WTC11 (cell line): ENCODE measurements around the gene SERPINB5. TPM values are rescaled to one million over a fixed set of nuclear protein-coding genes. Genes with fewer than 3 reads are reported as not detected.
A peak's percentile ranks its signal among the peaks of the same experiment; 100 is the strongest.

Experiments
- ATAC-seq: fragments of 200-7000 bp; cut with Tn5 transposase; 2 replicates; pipeline ENCODE4 v1.10.0; 2021; ENCODE audit warnings: mild to moderate bottlenecking, moderate library complexity
- CTCF ChIA-PET: fragments of 300-600 bp; sonication (Branson Sonifier 250); formaldehyde crosslinking; loops from one replicate; lab custom pipeline; 2021; ENCODE audit warnings: antibody characterized with exemption; lab: Charles Lee
- POLR2A ChIA-PET: fragments of 350-600 bp; sonication (Branson Sonifier 250); formaldehyde crosslinking; loops from one replicate; lab custom pipeline; 2021; ENCODE audit warnings: antibody characterized with exemption; lab: Charles Lee
- DNase-seq: peaks from one replicate; pipeline ENCODE4 v3.0.0; 2021; ENCODE audit warnings: low spot score
- H3K27ac Mint-ChIP-seq: 2 replicates; pipeline ENCODE4 v1.8.0; 2021; ENCODE audit warnings: mixed read lengths
- H3K27me3 Mint-ChIP-seq: 2 replicates; pipeline ENCODE4 v1.8.0; 2021; ENCODE audit warnings: low read depth, mild to moderate bottlenecking, moderate library complexity, mixed read lengths
- H3K36me3 Mint-ChIP-seq: 2 replicates; pipeline ENCODE4 v1.8.0; 2021; ENCODE audit warnings: mixed read lengths
- H3K4me1 Mint-ChIP-seq: 2 replicates; pipeline ENCODE4 v1.8.0; 2022; ENCODE audit warnings: mixed read lengths
- H3K4me3 Mint-ChIP-seq: 2 replicates; pipeline ENCODE4 v1.8.0; 2021; ENCODE audit warnings: mild to moderate bottlenecking, moderate library complexity, mixed read lengths
- H3K9me3 Mint-ChIP-seq: 2 replicates; pipeline ENCODE4 v1.8.0; 2021; ENCODE audit warnings: mixed read lengths
- CREM ChIP-seq: sonication (generic); formaldehyde crosslinking; IDR thresholded peaks from 2 replicates; pipeline ENCODE4 v1.8.1; 2022; ENCODE audit warnings: mild to moderate bottlenecking, missing genetic modification reagents, moderate library complexity
- GRHL2 ChIP-seq: fragments of 250-450 bp; sonication (Bioruptor Pico); IDR thresholded peaks from 2 replicates; pipeline ENCODE4 v1.8.0; 2022; ENCODE audit warnings: mild to moderate bottlenecking, moderate library complexity; ENCODE audit not compliant: insufficient replicate concordance, severe bottlenecking
- NFYB ChIP-seq: sonication (generic); formaldehyde crosslinking; conservative IDR thresholded peaks from 2 replicates; pipeline ENCODE4 v1.8.0; 2022; ENCODE audit warnings: low read depth, missing genetic modification reagents
- RORB ChIP-seq: fragments of 250-450 bp; sonication (Bioruptor Pico); IDR thresholded peaks from 2 replicates; pipeline ENCODE4 v1.9.0; 2021; ENCODE audit warnings: mild to moderate bottlenecking
- TP53 ChIP-seq: sonication (generic); formaldehyde crosslinking; IDR thresholded peaks from 2 replicates; pipeline ENCODE4 v1.8.1; 2023; ENCODE audit warnings: mild to moderate bottlenecking, missing genetic modification reagents
- ZNF138 ChIP-seq: sonication (generic); formaldehyde crosslinking; conservative IDR thresholded peaks from 2 replicates; pipeline ENCODE4 v1.8.1; 2022; ENCODE audit warnings: mild to moderate bottlenecking, moderate library complexity, missing genetic modification reagents
- total RNA-seq: library from RNA; stranded (reverse); gene quantifications from 3 replicates; pipeline ENCODE4 v1.2.3, GENCODE V29; 2021
- TF ChIP-seq, protein P1 (sequence below): sonication (generic); formaldehyde crosslinking; IDR thresholded peaks from 2 replicates; pipeline ENCODE4 v1.8.1; 2023; ENCODE audit warnings: mild to moderate bottlenecking, missing genetic modification reagents, borderline replicate concordance
- TF ChIP-seq, protein P2 (sequence below): sonication (generic); formaldehyde crosslinking; IDR thresholded peaks from 2 replicates; pipeline ENCODE4 v1.8.0; 2022; ENCODE audit warnings: mild to moderate bottlenecking, missing genetic modification reagents
- TF ChIP-seq, protein P3 (sequence below): sonication (generic); formaldehyde crosslinking; IDR thresholded peaks from 2 replicates; pipeline ENCODE4 v1.8.0; 2022; ENCODE audit warnings: missing genetic modification reagents
- TF ChIP-seq, protein P4 (sequence below): sonication (generic); formaldehyde crosslinking; IDR thresholded peaks from 2 replicates; pipeline ENCODE4 v1.8.0; 2023; ENCODE audit warnings: missing genetic modification reagents, mild to moderate bottlenecking, borderline replicate concordance
- TF ChIP-seq, protein P5 (sequence below): sonication (generic); formaldehyde crosslinking; IDR thresholded peaks from 2 replicates; pipeline ENCODE4 v1.8.0; 2022; ENCODE audit warnings: mild to moderate bottlenecking, missing genetic modification reagents
- TF ChIP-seq, protein P6 (sequence below): sonication (generic); formaldehyde crosslinking; IDR thresholded peaks from 2 replicates; pipeline ENCODE4 v1.8.1; 2023; ENCODE audit warnings: mild to moderate bottlenecking, missing genetic modification reagents, moderate library complexity

The SERPINB5 gene
- total RNA-seq, 1 experiment from 2014 or later, result 0.17 TPM

DNA sequence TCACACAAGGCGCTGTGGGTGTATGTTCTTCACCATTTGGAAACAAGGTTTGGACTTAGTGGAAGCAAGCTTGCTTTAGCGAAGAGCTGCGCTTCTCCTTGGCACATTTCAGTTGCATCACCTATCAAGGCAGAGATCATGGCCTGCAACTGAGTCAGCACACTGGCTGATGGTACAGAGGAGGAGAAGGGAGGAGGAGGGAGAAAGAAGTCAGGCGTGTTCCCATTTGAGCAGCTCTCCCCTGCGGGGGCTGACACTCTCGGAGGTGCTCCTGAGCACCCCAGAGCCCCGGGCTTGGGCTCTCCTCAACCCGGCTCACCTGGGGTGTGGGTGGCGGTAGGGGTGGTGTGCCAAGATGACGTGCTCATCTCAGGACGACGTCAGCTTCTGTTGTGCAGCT lies 6.0 kb upstream of the SERPINB5 start:
- ChIA-PET CTCF (no interaction called here), POLR2A (no interaction called here)
- Mint-ChIP-seq H3K9me3 (no peaks in the 10 kb centered on the region), H3K4me3 (no peak overlapping the region), H3K36me3 (no peaks in the 10 kb centered on the region), H3K27me3 (no peaks in the 10 kb centered on the region)
- no peak for ATAC-seq
- TF ChIP-seq NFYB (CRISPR knock-in tag) (no peak), CREM (CRISPR knock-in tag) (no peak), GRHL2 (CRISPR knock-in tag) (no peak), RORB (CRISPR knock-in tag) (no peak), TP53 (no peak), ZNF138 (CRISPR knock-in tag) (no peak)
- TF ChIP-seq, protein P1, sequence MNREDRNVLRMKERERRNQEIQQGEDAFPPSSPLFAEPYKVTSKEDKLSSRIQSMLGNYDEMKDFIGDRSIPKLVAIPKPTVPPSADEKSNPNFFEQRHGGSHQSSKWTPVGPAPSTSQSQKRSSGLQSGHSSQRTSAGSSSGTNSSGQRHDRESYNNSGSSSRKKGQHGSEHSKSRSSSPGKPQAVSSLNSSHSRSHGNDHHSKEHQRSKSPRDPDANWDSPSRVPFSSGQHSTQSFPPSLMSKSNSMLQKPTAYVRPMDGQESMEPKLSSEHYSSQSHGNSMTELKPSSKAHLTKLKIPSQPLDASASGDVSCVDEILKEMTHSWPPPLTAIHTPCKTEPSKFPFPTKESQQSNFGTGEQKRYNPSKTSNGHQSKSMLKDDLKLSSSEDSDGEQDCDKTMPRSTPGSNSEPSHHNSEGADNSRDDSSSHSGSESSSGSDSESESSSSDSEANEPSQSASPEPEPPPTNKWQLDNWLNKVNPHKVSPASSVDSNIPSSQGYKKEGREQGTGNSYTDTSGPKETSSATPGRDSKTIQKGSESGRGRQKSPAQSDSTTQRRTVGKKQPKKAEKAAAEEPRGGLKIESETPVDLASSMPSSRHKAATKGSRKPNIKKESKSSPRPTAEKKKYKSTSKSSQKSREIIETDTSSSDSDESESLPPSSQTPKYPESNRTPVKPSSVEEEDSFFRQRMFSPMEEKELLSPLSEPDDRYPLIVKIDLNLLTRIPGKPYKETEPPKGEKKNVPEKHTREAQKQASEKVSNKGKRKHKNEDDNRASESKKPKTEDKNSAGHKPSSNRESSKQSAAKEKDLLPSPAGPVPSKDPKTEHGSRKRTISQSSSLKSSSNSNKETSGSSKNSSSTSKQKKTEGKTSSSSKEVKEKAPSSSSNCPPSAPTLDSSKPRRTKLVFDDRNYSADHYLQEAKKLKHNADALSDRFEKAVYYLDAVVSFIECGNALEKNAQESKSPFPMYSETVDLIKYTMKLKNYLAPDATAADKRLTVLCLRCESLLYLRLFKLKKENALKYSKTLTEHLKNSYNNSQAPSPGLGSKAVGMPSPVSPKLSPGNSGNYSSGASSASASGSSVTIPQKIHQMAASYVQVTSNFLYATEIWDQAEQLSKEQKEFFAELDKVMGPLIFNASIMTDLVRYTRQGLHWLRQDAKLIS (CRISPR knock-in tag), result no peak
- TF ChIP-seq, protein P2, sequence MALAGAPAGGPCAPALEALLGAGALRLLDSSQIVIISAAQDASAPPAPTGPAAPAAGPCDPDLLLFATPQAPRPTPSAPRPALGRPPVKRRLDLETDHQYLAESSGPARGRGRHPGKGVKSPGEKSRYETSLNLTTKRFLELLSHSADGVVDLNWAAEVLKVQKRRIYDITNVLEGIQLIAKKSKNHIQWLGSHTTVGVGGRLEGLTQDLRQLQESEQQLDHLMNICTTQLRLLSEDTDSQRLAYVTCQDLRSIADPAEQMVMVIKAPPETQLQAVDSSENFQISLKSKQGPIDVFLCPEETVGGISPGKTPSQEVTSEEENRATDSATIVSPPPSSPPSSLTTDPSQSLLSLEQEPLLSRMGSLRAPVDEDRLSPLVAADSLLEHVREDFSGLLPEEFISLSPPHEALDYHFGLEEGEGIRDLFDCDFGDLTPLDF (CRISPR knock-in tag), result no peak
- TF ChIP-seq, protein P3, sequence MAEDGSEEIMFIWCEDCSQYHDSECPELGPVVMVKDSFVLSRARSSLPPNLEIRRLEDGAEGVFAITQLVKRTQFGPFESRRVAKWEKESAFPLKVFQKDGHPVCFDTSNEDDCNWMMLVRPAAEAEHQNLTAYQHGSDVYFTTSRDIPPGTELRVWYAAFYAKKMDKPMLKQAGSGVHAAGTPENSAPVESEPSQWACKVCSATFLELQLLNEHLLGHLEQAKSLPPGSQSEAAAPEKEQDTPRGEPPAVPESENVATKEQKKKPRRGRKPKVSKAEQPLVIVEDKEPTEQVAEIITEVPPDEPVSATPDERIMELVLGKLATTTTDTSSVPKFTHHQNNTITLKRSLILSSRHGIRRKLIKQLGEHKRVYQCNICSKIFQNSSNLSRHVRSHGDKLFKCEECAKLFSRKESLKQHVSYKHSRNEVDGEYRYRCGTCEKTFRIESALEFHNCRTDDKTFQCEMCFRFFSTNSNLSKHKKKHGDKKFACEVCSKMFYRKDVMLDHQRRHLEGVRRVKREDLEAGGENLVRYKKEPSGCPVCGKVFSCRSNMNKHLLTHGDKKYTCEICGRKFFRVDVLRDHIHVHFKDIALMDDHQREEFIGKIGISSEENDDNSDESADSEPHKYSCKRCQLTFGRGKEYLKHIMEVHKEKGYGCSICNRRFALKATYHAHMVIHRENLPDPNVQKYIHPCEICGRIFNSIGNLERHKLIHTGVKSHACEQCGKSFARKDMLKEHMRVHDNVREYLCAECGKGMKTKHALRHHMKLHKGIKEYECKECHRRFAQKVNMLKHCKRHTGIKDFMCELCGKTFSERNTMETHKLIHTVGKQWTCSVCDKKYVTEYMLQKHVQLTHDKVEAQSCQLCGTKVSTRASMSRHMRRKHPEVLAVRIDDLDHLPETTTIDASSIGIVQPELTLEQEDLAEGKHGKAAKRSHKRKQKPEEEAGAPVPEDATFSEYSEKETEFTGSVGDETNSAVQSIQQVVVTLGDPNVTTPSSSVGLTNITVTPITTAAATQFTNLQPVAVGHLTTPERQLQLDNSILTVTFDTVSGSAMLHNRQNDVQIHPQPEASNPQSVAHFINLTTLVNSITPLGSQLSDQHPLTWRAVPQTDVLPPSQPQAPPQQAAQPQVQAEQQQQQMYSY (CRISPR knock-in tag), result no peak
- TF ChIP-seq, protein P4, sequence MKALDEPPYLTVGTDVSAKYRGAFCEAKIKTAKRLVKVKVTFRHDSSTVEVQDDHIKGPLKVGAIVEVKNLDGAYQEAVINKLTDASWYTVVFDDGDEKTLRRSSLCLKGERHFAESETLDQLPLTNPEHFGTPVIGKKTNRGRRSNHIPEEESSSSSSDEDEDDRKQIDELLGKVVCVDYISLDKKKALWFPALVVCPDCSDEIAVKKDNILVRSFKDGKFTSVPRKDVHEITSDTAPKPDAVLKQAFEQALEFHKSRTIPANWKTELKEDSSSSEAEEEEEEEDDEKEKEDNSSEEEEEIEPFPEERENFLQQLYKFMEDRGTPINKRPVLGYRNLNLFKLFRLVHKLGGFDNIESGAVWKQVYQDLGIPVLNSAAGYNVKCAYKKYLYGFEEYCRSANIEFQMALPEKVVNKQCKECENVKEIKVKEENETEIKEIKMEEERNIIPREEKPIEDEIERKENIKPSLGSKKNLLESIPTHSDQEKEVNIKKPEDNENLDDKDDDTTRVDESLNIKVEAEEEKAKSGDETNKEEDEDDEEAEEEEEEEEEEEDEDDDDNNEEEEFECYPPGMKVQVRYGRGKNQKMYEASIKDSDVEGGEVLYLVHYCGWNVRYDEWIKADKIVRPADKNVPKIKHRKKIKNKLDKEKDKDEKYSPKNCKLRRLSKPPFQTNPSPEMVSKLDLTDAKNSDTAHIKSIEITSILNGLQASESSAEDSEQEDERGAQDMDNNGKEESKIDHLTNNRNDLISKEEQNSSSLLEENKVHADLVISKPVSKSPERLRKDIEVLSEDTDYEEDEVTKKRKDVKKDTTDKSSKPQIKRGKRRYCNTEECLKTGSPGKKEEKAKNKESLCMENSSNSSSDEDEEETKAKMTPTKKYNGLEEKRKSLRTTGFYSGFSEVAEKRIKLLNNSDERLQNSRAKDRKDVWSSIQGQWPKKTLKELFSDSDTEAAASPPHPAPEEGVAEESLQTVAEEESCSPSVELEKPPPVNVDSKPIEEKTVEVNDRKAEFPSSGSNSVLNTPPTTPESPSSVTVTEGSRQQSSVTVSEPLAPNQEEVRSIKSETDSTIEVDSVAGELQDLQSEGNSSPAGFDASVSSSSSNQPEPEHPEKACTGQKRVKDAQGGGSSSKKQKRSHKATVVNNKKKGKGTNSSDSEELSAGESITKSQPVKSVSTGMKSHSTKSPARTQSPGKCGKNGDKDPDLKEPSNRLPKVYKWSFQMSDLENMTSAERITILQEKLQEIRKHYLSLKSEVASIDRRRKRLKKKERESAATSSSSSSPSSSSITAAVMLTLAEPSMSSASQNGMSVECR (CRISPR knock-in tag), result no peak
- TF ChIP-seq, protein P5, sequence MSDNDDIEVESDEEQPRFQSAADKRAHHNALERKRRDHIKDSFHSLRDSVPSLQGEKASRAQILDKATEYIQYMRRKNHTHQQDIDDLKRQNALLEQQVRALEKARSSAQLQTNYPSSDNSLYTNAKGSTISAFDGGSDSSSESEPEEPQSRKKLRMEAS (CRISPR knock-in tag), result no peak
- TF ChIP-seq, protein P6, sequence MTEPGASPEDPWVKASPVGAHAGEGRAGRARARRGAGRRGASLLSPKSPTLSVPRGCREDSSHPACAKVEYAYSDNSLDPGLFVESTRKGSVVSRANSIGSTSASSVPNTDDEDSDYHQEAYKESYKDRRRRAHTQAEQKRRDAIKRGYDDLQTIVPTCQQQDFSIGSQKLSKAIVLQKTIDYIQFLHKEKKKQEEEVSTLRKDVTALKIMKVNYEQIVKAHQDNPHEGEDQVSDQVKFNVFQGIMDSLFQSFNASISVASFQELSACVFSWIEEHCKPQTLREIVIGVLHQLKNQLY (CRISPR knock-in tag), result no peak
- TF ChIP-seq, all 79 proteins: peak for 0
- H3K4me1 Mint-ChIP-seq, result no peaks in the 10 kb centered on the region
- peak overlapping the region; percentile 77; the same call in 1 of the 2 replicates for H3K27ac Mint-ChIP-seq
- no peak for DNase-seq
